ENCODE measurements around the gene SLC35D2.

- no peak for TF ChIP-seq CTCF (IDR thresholded peaks at IDR 0.05)
- no peak for TF ChIP-seq MAX (CRISPR knock-in tag; IDR thresholded peaks at IDR 0.05)
- TF ChIP-seq NR1H2 (CRISPR knock-in tag; IDR thresholded peaks at IDR 0.05), result no peak
- no peak for TF ChIP-seq FOXJ3 (CRISPR knock-in tag; IDR thresholded peaks at IDR 0.05; ENCODE audit: borderline replicate concordance)
- TF ChIP-seq ZNF232 (CRISPR knock-in tag; IDR thresholded peaks at IDR 0.05), result no peak
- TF ChIP-seq SP1 (CRISPR knock-in tag; conservative IDR thresholded peaks at IDR 0.05), result no peak
- TF ChIP-seq ZNF425 (CRISPR knock-in tag; conservative IDR thresholded peaks at IDR 0.05), result no peak
- TF ChIP-seq ELF4 (CRISPR knock-in tag; IDR thresholded peaks at IDR 0.05; ENCODE audit: low read depth), result no peak
- TF ChIP-seq E2F4 (CRISPR knock-in tag; IDR thresholded peaks at IDR 0.05; ENCODE audit: borderline replicate concordance, low read depth), result no peak
- TF ChIP-seq ATF2 (CRISPR knock-in tag; IDR thresholded peaks at IDR 0.05; ENCODE audit: borderline replicate concordance, low read depth), result no peak
- no peak for TF ChIP-seq TP53 (CRISPR knock-in tag; IDR thresholded peaks at IDR 0.05)
- TF ChIP-seq USF2 (CRISPR knock-in tag; IDR thresholded peaks at IDR 0.05), result no peak
- no peak for TF ChIP-seq ETV6 (CRISPR knock-in tag; IDR thresholded peaks at IDR 0.05)
Measured at GRCh38 chr9:96423985-96424336, 40.5 kb upstream of the SLC35D2 start.
